Kidney (tissue), 2 donors: ENCODE data around the gene MTG1. TPM values are rescaled to one million over a fixed set of nuclear protein-coding genes. Genes with fewer than 3 reads are reported as not detected.

Experiments used
- microRNA-seq: library from miRNA; unstranded; fragments of <30 nt; microRNA quantifications from one replicate; pipeline ENCODE4 v1.2.0, GENCODE V29; 2020
- polyA plus RNA-seq: library from polyadenylated mRNA; stranded (reverse); fragments of 350-450 nt; fragmentation: Illumina TruSeq; extraction: RNeasy Lipid Tissue Mini Kit (QIAGEN cat#74804); gene quantifications from one replicate; pipeline ENCODE4 v1.2.3, GENCODE V29; 2014; ENCODE audit warnings: low read depth, low replicate concordance; ENCODE audit not compliant: insufficient read depth
- total RNA-seq: library from RNA; stranded (reverse); fragmentation: NEBNext Ultra II Directional; extraction: Animal tissue kit (Norgen Biotek cat#: 25700); gene quantifications from one replicate; pipeline ENCODE4 v1.2.1, GENCODE V29; 2021
- donor health status: DM: yes; HTN: yes; CAD: no.

The MTG1 gene
- total and polyA plus RNA-seq, 2 donors from 2014 or later, result 51.1 to 68.5 TPM

Small RNAs within 50 kb of the gene (microRNA-seq; reads per million reads assigned to microRNA genes)
- not detected for gene MIR3944

Other genes with a start within 250 kb of the MTG1 start
- gene KNDC1, start 233.9 kb upstream of the MTG1 start, total RNA-seq, result 8.7 TPM
- 0.43 TPM for gene KNDC1, start 233.9 kb upstream of the MTG1 start, polyA plus RNA-seq
- not detected for gene UTF1, start 163.9 kb upstream of the MTG1 start, total RNA-seq
- gene UTF1, start 163.9 kb upstream of the MTG1 start, polyA plus RNA-seq, result not detected
- gene VENTX, start 156.3 kb upstream of the MTG1 start, total RNA-seq, result 3.3 TPM
- 0.39 TPM for gene VENTX, start 156.3 kb upstream of the MTG1 start, polyA plus RNA-seq
- 16.6 TPM for gene ADAM8, start 117.3 kb upstream of the MTG1 start, total RNA-seq
- gene ADAM8, start 117.3 kb upstream of the MTG1 start, polyA plus RNA-seq, result 3.4 TPM
- 61.4 TPM for gene TUBGCP2, start 85.3 kb upstream of the MTG1 start, total RNA-seq
- 93.3 TPM for gene TUBGCP2, start 85.3 kb upstream of the MTG1 start, polyA plus RNA-seq
- 35.6 TPM for gene ZNF511, start 85.2 kb upstream of the MTG1 start, total RNA-seq
- gene ZNF511, start 85.2 kb upstream of the MTG1 start, polyA plus RNA-seq, result 50.7 TPM
- gene CALY, start 57.3 kb upstream of the MTG1 start, total RNA-seq, result 0.41 TPM
- 0.54 TPM for gene CALY, start 57.3 kb upstream of the MTG1 start, polyA plus RNA-seq
- 1.9 TPM for gene PRAP1, start 46.8 kb upstream of the MTG1 start, total RNA-seq
- 557 TPM for gene PRAP1, start 46.8 kb upstream of the MTG1 start, polyA plus RNA-seq
- gene FUOM, start 36.1 kb upstream of the MTG1 start, total RNA-seq, result 17.5 TPM
- gene FUOM, start 36.1 kb upstream of the MTG1 start, polyA plus RNA-seq, result 118 TPM
- 85.6 TPM for gene ECHS1, start 20.8 kb upstream of the MTG1 start, total RNA-seq
- gene ECHS1, start 20.8 kb upstream of the MTG1 start, polyA plus RNA-seq, result 599 TPM
- 7.0 TPM for gene PAOX, start 14.9 kb upstream of the MTG1 start, total RNA-seq
- gene PAOX, start 14.9 kb upstream of the MTG1 start, polyA plus RNA-seq, result 14.4 TPM
- not detected for gene SPRN, start 30.5 kb downstream of the MTG1 start, total RNA-seq
- not detected for gene SPRN, start 30.5 kb downstream of the MTG1 start, polyA plus RNA-seq
- gene SCART1, start 59.8 kb downstream of the MTG1 start, total RNA-seq, result 3.9 TPM
- 0.37 TPM for gene SCART1, start 59.8 kb downstream of the MTG1 start, polyA plus RNA-seq
- gene CYP2E1, start 133.2 kb downstream of the MTG1 start, total RNA-seq, result 2.9 TPM
- 3.4 TPM for gene CYP2E1, start 133.2 kb downstream of the MTG1 start, polyA plus RNA-seq
- 1.2 TPM for gene SYCE1, start 171.4 kb downstream of the MTG1 start, total RNA-seq
- gene SYCE1, start 171.4 kb downstream of the MTG1 start, polyA plus RNA-seq, result 1.4 TPM
- not detected for gene FRG2B, start 232.6 kb downstream of the MTG1 start, total RNA-seq
- gene FRG2B, start 232.6 kb downstream of the MTG1 start, polyA plus RNA-seq, result 0.97 TPM